Stimulated activated naive CD4-positive, alpha-beta T cell treated with Interleukin-2 at 50 U/mL for 16 hours (primary cell): ENCODE data around the gene RFXANK.
"Not testable (repeated sequence)": the region's sequence is repeated elsewhere in the genome, so short reads cannot be mapped to it uniquely, and the experiment has no call there.

Experiments used
- DNase-seq: peaks from one replicate; lab custom pipeline; 2025; lab: John Stamatoyannopoulos, UW

Gene RFXANK

DNA sequence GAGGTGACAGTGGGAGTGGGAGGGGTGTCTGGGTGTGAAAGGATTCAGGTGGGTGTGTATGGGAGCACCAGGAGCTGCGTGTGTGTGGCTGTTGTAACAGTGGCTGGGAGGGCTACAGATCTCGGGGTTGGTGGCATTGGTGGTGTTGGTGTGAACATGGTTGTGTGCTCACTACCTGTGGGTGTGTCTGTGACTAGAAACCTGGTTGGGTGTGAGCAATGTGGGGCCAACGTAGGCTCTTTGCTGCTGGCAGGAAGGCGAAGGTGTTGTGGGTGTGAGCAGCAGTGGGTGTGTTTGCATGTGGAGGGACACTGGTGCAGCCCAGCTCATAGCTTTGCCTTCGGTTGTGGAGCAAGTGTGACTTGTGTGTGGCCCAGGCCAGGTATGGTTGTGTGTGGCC is 14.9 kb downstream of the RFXANK start:
- DNase-seq, result no peak

DNA sequence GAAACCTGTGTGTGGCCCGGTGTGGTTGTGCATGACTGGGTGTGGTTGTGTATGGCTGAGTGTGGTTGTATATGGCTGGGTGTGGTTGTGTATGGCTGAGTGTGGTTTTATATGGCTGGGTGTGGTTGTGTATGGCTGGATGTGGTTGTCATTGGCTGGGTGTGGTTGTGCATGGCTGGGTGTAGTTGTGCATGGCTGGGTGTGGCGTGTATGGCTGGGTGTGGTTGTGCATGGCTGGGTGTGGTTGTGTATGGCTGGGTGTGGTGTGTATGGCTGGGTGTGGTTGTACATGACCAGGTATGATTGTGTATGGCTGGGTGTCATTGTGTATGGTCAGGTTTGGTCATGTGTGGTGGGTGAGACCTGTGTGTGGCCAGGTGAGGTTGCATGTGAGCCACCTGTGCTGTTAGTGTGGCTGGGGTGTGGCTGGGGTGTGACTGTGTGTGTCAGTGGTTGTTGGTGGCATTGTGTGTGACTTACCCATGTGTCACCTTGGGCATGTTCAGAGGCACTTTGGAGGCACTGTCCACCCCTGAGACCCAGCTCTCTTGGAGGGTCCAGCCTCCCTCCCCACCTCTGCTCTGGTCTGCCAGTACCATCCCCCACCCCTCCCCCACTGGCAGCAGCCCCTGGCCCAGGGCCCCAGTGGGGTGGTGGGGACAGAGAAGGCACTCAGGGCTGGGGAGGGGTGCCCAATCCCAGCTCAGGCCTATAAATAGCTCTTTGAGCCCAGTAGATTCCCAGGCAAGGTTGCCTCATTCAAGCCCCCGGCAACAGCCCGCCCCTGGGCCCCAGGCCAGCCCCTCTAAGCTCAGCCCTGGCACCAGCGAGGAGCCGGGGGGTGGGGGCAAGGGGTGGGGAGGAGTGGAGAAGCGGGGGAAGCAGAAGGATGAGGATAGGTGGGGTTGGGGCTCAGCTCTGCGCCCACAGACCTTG is 15.8 kb downstream of the RFXANK start:
- no peak for DNase-seq

DNA sequence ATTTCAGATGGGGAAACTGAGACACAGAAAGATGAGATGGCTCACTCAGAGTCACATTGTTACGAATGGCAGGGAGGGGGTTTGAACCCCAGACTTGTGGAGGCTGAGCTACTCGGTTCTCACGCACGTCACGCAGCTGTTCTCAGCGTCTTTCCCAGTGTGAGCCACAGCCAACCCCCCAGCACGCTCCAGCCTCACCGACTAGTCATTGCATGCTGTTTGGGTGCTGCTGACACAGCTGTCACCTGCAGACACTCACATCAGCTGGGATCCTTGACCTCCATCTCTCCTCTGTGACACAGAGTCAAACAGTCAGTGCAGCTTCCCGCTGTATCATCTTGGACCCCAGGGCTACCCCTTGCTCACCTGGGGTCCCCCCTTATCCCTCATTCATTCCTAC is 17.3 kb downstream of the RFXANK start:
- DNase-seq, result no peak

- DNase-seq, result no peak
Measured at GRCh38 chr19:19211499-19212420, 19.7 kb downstream of the RFXANK start, which contains the start of gene NCAN. Gene NCAN (plus strand): TSS chr19:19211958. CDS start chr19:19216954, 4,996 bp downstream.

- no peak for DNase-seq
Measured at GRCh38 chr19:19212916-19213315, 20.9 kb downstream of the RFXANK start.

DNA sequence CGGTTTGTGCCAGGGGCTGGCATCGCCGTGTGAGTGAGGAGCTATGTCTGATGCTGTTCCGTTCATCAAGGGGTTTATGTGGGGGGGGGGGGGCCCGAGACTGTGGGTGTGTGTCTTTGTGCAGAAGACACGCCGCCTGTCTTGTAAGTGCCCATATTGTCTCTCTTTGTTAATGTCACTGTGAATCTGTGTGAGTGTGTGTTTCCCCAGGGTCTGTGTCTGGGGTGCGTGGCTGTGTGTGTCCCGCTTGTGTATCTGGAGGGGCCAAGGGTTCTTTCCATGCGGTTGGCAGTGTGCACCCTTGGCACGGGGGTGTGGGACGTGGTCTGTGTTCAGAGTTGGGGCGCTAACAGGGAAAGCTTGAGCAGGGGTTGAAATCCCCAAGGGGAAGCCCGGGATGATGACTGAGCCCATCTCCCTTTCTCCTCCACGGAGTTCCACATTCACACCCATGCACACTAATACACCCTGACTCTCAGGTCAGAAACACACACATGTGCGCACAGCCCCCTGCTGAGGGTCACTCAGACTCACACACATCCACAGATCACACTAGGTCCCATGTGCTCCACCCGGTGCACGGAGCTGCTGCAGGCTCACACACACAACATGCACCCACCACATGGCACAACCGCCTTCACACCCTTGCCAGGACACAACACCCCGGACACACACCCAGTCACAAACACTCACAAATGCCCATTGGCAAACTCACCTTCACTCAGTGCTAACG is 21.5 kb downstream of the RFXANK start:
- no peak for DNase-seq

DNA sequence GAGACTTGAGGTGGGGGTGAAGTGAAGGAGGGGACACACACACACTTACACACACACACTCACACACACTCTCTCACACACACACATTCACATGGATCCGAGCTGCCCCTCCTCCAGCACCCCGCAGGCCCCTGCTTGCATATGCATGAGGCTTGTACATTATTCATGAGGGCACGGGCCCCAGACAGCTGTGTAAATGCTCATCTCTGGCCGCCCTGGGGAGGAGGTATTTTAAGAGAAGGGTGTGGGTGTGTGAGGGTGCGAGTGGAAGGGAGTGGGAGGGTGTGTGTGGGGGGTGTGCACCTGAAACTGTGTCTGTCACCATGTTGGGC is 22.1 kb downstream of the RFXANK start:
- no peak for DNase-seq

DNA sequence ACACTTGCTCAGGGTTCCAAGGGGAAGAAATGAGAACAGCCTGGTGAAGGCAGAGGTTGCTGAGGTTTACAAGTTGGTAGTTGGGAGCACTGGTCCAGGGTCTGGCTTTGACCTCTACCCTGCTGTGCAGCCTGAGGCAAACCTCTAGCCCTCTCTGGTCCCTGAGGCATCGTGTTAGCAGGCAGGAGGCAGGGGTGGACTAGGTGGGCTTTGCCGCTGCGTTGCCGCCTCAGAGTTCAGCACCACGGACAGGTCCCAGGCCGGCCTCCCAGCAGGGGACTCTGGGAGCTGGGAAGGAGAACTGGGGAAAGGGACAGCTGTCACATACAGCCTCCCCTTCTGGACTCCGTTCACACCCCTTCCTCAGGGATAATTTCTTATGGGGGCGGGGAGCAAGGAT is 22.8 kb downstream of the RFXANK start:
- no peak for DNase-seq

GRCh38 chr19:19215792-19216191 is 23.7 kb downstream of the RFXANK start:
- DNase-seq, result no peak

- no peak for DNase-seq
Measured at GRCh38 chr19:19217099-19217498, 25.0 kb downstream of the RFXANK start.

DNA sequence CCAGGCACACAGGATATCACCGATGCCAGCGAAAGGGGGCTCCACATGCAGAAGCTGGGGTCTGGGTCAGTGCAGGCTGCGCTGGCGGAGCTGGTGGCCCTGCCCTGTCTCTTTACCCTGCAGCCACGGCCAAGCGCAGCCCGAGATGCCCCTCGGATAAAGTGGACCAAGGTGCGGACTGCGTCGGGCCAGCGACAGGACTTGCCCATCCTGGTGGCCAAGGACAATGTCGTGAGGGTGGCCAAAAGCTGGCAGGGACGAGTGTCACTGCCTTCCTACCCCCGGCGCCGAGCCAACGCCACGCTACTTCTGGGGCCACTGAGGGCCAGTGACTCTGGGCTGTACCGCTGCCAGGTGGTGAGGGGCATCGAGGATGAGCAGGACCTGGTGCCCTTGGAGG is 26.9 kb downstream of the RFXANK start:
- no peak for DNase-seq

GRCh38 chr19:19221000-19221399 is 28.9 kb downstream of the RFXANK start:
- not testable (repeated sequence) for DNase-seq

DNA sequence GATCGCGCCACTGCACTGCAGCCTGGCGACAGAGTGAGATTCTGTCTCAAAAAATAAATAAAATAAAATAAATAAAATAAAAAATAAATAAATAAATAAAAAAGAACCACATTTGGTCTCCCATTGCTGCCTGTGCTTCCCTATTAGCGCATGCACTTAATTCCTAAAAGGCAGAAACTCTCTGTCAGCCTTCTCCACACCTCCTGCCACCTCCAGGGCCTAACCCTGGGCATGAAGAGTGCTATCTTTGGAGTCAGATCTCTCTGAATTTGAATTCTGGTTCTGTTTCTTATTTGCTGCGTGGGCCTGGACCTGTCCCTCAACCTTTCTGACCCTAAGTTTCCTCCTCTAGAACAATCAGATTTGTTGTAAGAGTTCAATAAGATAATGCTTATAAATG is 31.0 kb downstream of the RFXANK start:
- no peak for DNase-seq

- no peak for DNase-seq
Measured at GRCh38 chr19:19223636-19224035, 31.6 kb downstream of the RFXANK start.

DNA sequence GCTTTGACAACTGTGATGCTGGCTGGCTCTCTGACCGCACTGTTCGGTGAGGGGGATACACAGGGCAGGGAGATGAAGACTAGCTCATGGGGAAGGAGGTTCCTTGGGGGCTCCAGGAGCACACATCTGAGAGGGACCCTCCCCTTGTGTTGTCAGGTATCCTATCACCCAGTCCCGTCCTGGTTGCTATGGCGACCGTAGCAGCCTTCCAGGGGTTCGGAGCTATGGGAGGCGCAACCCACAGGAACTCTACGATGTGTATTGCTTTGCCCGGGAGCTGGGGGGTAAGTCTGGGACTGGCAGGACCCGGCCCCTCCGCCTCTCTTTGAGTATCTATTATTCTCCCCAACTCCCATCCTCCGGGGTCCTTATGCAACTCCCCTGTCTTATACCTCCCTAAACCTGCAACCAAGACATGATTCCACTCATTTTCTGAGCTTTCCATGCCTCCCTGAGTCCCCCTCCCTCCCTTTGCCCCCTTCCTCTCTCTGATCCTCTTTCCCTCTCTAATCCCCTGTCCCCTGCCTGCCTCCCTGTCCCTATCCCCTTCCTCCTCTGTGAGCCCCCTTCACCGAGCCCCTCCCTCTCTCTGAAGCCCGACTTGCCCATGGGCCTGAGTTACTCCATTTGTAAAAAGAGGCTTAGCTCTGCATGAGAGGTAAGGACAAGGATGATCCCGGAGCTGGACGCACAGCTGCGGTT is 32.2 kb downstream of the RFXANK start:
- no peak for DNase-seq

DNA sequence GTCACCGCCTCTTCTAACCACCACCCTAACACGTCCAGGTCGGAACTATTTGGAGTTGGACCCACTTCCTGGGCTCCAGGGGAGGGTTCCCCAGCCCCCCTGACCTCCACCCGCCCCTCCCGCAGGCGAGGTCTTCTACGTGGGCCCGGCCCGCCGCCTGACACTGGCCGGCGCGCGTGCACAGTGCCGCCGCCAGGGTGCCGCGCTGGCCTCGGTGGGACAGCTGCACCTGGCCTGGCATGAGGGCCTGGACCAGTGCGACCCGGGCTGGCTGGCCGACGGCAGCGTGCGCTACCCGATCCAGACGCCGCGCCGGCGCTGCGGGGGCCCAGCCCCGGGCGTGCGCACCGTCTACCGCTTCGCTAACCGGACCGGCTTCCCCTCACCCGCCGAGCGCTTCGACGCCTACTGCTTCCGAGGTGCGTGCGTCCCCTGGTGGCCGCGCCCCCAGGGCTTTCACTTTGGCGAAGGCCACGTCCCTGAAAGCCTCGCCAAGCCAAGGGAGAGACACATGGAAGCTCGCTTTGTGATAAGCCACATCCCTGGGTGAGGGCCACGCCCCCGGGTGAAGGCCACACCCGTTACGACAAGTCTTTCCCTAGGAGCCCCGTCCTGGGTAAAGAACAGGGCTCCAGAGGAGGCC is 32.9 kb downstream of the RFXANK start:
- peak; percentile 66 for DNase-seq

DNA sequence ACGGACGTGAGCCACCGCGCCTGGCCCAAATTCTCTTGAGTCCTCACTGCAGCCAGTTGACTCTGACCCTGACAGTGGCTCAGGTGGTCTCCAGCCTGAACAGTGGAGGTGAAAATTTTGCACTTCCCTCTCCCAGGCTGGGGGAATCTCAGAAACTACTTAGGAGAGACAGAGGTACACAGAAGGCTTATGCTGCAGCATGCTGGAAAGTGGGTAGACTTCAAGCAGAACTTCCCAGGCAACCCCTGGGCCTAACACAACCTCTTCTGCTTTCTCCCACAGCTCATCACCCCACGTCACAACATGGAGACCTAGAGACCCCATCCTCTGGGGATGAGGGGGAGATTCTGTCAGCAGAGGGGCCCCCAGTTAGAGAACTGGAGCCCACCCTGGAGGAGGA is 34.1 kb downstream of the RFXANK start:
- DNase-seq, result no peak

GRCh38 chr19:19226663-19227062 is 34.6 kb downstream of the RFXANK start:
- DNase-seq, result no peak

GRCh38 chr19:19227217-19227616 is 35.2 kb downstream of the RFXANK start:
- no peak for DNase-seq

- DNase-seq, result no peak
Measured at GRCh38 chr19:19229701-19230100, 37.6 kb downstream of the RFXANK start.

DNA sequence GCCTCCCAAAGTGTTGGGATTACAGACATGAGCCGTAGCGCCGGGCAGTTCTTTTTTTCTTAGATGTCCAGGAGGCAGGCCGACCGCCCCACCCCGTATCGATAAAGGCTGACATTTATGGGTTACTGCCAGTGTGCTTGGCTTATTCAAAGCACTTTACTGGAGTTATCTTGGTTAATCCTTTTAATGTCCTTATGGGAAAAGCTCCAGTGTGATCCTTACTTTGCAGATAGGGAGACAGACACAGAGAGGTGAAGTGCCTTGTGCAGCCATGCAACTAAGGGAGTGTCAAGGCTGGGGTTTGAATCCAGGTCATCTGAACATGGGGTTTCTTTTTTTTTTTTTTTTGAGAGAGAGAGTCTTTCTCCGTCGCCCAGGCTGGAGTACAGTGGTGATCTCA is 38.9 kb downstream of the RFXANK start:
- no peak for DNase-seq
